Measurements from ENCODE around the gene S1PR4. TPM values are rescaled to one million over a fixed set of nuclear protein-coding genes. Genes with fewer than 3 reads are reported as not detected.

Gene S1PR4
- total and polyA plus RNA-seq, 2 experiments from 2014 or later, result 0.24 TPM; not detected in 1

DNA sequence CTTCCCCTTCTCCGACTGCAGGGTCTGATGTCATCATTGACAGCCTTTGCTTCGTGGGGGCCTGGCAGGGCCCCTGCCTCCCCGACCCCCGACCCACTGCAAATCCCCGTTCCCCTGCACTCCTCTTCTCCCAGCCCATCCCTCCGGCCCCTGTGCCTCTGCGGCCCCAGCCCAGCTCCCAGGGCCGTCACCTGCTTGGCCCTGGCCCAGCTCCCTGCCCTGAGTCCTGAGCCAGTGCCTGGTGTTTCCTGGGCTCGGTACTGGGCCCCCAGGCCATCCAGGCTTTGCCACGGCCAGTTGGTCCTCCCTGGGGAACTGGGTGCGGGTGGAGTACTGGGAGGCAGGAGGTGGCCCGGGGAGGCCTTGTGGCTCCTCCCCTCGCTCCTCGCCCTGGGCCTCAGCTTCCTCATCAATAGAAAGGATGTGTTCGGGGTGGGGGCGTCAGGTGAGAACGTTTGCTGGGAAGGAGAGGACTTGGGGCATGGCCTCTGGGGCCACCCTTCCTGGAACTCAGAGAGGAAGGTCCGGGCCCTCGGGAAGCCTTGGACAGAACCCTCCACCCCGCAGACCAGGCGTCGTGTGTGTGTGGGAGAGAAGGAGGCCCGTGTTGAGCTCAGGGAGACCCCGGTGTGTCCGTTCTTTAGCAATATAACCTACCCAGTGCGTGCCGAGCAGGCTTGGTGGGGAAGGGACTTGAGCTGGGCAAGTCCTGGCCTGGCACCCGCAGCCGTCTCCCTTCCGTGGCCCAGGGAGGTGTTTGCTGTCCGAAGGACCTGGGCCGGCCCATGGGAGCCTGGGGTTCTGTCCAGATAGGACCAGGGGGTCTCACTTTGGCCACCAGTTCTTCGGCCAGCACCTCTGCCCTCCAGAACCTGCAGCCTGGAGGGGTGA, 30.0 kb downstream of the S1PR4 start (continued):
- TF ChIP-seq ZNF114 (CRISPR knock-in tag; IDR thresholded peaks at IDR 0.05), result no peak

GRCh38 chr19:3210347-3211017, 31.9 kb downstream of the S1PR4 start:
- Mint-ChIP-seq H3K27ac (peak overlapping the region; percentile 40), H3K4me3 (no peak overlapping the region), H3K27me3 (ENCODE audit: insufficient read depth, low read depth, poor library complexity) (peaks cover 10% of the 10 kb centered on the region), H3K4me1 (peaks cover 8% of the 10 kb centered on the region), H3K36me3 (ENCODE audit: low read depth) (peaks cover 20% of the 10 kb centered on the region), H3K9me3 (no peaks in the 10 kb centered on the region)
- no peak overlapping the region for H3K4me3 ChIP-seq
- ATAC-seq (peak; percentile 88), DNase-seq (ENCODE audit: low spot score) (peak; percentile 84)
- peaks cover 6% of the 10 kb centered on the region; the same call in 1 of the 2 replicates for H4K20me1 ChIP-seq (replicated peaks; ENCODE audit: insufficient read depth)
- TF ChIP-seq NANOG (IDR thresholded peaks at IDR 0.05; ENCODE audit: borderline replicate concordance), result no peak
- TF ChIP-seq, protein P1, sequence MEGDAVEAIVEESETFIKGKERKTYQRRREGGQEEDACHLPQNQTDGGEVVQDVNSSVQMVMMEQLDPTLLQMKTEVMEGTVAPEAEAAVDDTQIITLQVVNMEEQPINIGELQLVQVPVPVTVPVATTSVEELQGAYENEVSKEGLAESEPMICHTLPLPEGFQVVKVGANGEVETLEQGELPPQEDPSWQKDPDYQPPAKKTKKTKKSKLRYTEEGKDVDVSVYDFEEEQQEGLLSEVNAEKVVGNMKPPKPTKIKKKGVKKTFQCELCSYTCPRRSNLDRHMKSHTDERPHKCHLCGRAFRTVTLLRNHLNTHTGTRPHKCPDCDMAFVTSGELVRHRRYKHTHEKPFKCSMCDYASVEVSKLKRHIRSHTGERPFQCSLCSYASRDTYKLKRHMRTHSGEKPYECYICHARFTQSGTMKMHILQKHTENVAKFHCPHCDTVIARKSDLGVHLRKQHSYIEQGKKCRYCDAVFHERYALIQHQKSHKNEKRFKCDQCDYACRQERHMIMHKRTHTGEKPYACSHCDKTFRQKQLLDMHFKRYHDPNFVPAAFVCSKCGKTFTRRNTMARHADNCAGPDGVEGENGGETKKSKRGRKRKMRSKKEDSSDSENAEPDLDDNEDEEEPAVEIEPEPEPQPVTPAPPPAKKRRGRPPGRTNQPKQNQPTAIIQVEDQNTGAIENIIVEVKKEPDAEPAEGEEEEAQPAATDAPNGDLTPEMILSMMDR (conservative IDR thresholded peaks at IDR 0.05; ENCODE audit: low read depth in 2 of 2), result peak; percentile 65 to 80
- H3K27me3 ChIP-seq (ENCODE audit: insufficient read depth), result no peaks in the 10 kb centered on the region
- H3F3A ChIP-seq (replicated peaks; ENCODE audit: low read depth), result no peaks in the 10 kb centered on the region
- peaks cover 4% of the 10 kb centered on the region; the same call in 1 of the 2 replicates for H3K4me1 ChIP-seq (ENCODE audit: insufficient read depth)
- no peak overlapping the region for H3K4me2 ChIP-seq
- no peak overlapping the region for H3K27ac ChIP-seq (ENCODE audit: low read depth)
- H3K9me2 ChIP-seq (ENCODE audit: insufficient read depth), result no peaks in the 10 kb centered on the region
- H3K79me2 ChIP-seq (replicated peaks; ENCODE audit: insufficient read depth), result no peaks in the 10 kb centered on the region
- H2AFZ ChIP-seq, result no peak overlapping the region
- H3K36me3 ChIP-seq (ENCODE audit: insufficient read depth), result peaks cover 12% of the 10 kb centered on the region

DNA sequence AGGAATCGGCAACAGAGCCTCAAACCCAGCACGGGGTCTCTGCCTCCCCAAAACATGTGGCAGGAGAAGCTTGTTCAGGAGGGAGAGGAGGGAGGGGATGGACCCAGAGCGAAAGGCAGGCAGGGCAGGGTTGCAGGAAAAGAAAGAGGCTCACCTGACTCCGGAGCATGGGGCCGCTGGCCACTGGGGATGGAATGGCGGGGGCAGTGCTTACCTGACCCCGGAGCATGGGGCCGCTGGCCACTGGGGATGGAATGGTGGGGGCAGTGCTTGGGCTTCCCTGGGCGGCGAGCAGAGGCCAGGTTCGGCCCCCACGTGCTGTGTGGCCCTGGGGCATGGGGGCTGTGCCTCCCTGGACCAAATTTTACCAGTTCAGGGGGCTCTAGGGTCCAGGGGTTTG, 32.6 kb downstream of the S1PR4 start:
- Mint-ChIP-seq H3K4me3 (no peak overlapping the region), H3K27ac (peak overlapping the region; percentile 40; the same call in 1 of the 2 replicates), H3K9me3 (no peaks in the 10 kb centered on the region), H3K4me1 (peaks cover 8% of the 10 kb centered on the region), H3K36me3 (ENCODE audit: low read depth) (peaks cover 16% of the 10 kb centered on the region), H3K27me3 (ENCODE audit: insufficient read depth, low read depth, poor library complexity) (peaks cover 10% of the 10 kb centered on the region)
- DNase-seq (ENCODE audit: low spot score) (no peak), ATAC-seq (peak; percentile 16)
- H3K27ac ChIP-seq (ENCODE audit: low read depth), result no peak overlapping the region
- peaks cover 6% of the 10 kb centered on the region; the same call in 1 of the 2 replicates for H4K20me1 ChIP-seq (replicated peaks; ENCODE audit: insufficient read depth)
- H3K36me3 ChIP-seq (ENCODE audit: insufficient read depth), result peaks cover 12% of the 10 kb centered on the region
- H3K4me1 ChIP-seq (ENCODE audit: insufficient read depth), result peaks cover 4% of the 10 kb centered on the region; the same call in 1 of the 2 replicates
- H3K4me2 ChIP-seq, result no peak overlapping the region
- H3F3A ChIP-seq (replicated peaks; ENCODE audit: low read depth), result no peaks in the 10 kb centered on the region
- H3K9me2 ChIP-seq (ENCODE audit: insufficient read depth), result no peaks in the 10 kb centered on the region
- no peaks in the 10 kb centered on the region for H3K79me2 ChIP-seq (replicated peaks; ENCODE audit: insufficient read depth)
- no peak overlapping the region for H2AFZ ChIP-seq
- H3K4me3 ChIP-seq, result no peak overlapping the region
- no peaks in the 10 kb centered on the region for H3K27me3 ChIP-seq (ENCODE audit: insufficient read depth)
- TF ChIP-seq CREB1 (CRISPR knock-in tag; IDR thresholded peaks at IDR 0.05; ENCODE audit: low read depth) (no peak), ZNF462 (CRISPR knock-in tag; IDR thresholded peaks at IDR 0.05) (no peak), ZNF114 (CRISPR knock-in tag; IDR thresholded peaks at IDR 0.05) (no peak), EZH2phosphoT487 (IDR thresholded peaks at IDR 0.05; ENCODE audit: unreplicated experiment) (no peak)
- TF ChIP-seq, protein P1 (conservative IDR thresholded peaks at IDR 0.05; ENCODE audit: low read depth in 2 of 2), result no peak

Data from GM23338 (cell line).